ENCODE measurements around the gene REV3L. TPM values are rescaled to one million over a fixed set of nuclear protein-coding genes. Genes with fewer than 3 reads are reported as not detected.

The REV3L gene
- total RNA-seq, 1 experiment from 2014 or later, result 5.3 TPM

- Histone ChIP-seq H4K8ac (replicated peaks; ENCODE audit: insufficient read length, low read depth, low read length) (no peak overlapping the region), H3K9me3 (ENCODE audit: control insufficient read depth, low read depth, low read length) (no peaks in the 10 kb centered on the region), H3K4ac (ENCODE audit: low read depth, low read length) (no peak overlapping the region), H3K56ac (ENCODE audit: insufficient read length, low read depth, low read length) (no peak overlapping the region), H3K4me2 (ENCODE audit: insufficient read depth, insufficient read length, low read length) (no peak overlapping the region), H3K4me1 (ENCODE audit: insufficient read depth, low read length) (no peaks in the 10 kb centered on the region), H4K20me1 (ENCODE audit: control insufficient read depth, insufficient read depth, insufficient read length) (no peaks in the 10 kb centered on the region), H3K27me3 (ENCODE audit: insufficient read depth, low read length) (no peaks in the 10 kb centered on the region), H2AK5ac (ENCODE audit: insufficient read length, low read length) (no peak overlapping the region), H3K79me2 (ENCODE audit: insufficient read depth, low read length) (no peaks in the 10 kb centered on the region), H2BK20ac (ENCODE audit: low read depth, low read length, poor library complexity, severe bottlenecking) (no peak overlapping the region), H2BK12ac (ENCODE audit: insufficient read length, low read depth, low read length) (no peak overlapping the region), H3K9ac (ENCODE audit: extremely low read depth, insufficient read length, low read length) (no peak overlapping the region), H3K23ac (ENCODE audit: insufficient read length, low read depth, low read length) (no peak overlapping the region), H2BK15ac (ENCODE audit: low read depth, low read length) (no peak overlapping the region), H3K23me2 (ENCODE audit: insufficient read length, low read depth, low read length, poor library complexity, severe bottlenecking) (no peaks in the 10 kb centered on the region), H3K79me1 (ENCODE audit: insufficient read depth, low read depth, low read length, poor library complexity, severe bottlenecking) (no peaks in the 10 kb centered on the region), H3T11ph (ENCODE audit: low read length) (no peak overlapping the region), H2BK5ac (ENCODE audit: insufficient read length, low read length) (no peak overlapping the region), H3K18ac (ENCODE audit: insufficient read length, low read depth, low read length) (no peak overlapping the region), H4K91ac (ENCODE audit: insufficient read length, low read depth, low read length) (no peak overlapping the region), H4K5ac (ENCODE audit: insufficient read length, low read depth, low read length) (no peak overlapping the region), H2AFZ (ENCODE audit: low read length) (no peak overlapping the region), H3K27ac (ENCODE audit: insufficient read length, low read depth, low read length) (no peak overlapping the region), H2BK120ac (ENCODE audit: low read depth, low read length, poor library complexity, severe bottlenecking) (no peak overlapping the region), H3K14ac (ENCODE audit: insufficient read depth, low read length) (no peak overlapping the region)
- Mint-ChIP-seq H3K4me3 (no peak overlapping the region), H3K27ac (no peak overlapping the region), H3K9me3 (no peaks in the 10 kb centered on the region), H3K36me3 (ENCODE audit: insufficient read depth in 1 of 3, low read depth in 3 of 3) (peaks cover 0 to 14% (median 0%) of the 10 kb centered on the region in 3 experiments; a peak in 1 of 7 replicates), H3K4me1 (no peaks in the 10 kb centered on the region), H3K27me3 (ENCODE audit: low read depth) (no peaks in the 10 kb centered on the region)
- no peak for TF ChIP-seq CTCF (conservative IDR thresholded peaks at IDR 0.05)
- WGBS (ENCODE audit: extremely low coverage, insufficient read length, low lambda C conversion rate), result no CpG with 5 or more reads among the region's 3 CpGs
- no peak for DNase-seq
Observed at GRCh38 chr6:111326563-111326962, 156.5 kb downstream of the REV3L start.

Measured in H9 (cell line).